GM12878 (cell line): ENCODE results near the gene CMSS1. TPM values are rescaled to one million over a fixed set of nuclear protein-coding genes. Genes with fewer than 3 reads are reported as not detected.

Experiments used
- ATAC-seq: fragments of 200-7000 bp; cut with Tn5 transposase; 3 replicates; pipeline ENCODE4 v1.9.1; 2020; ENCODE audit warnings: mild to moderate bottlenecking, moderate library complexity
- BruUV-seq: library from RNA; stranded (reverse); fragments of 400-500 nt; replicated peaks from 2 replicates; lab custom pipeline; 2021; lab: Mats Ljungman, UMichigan
- CTCF ChIA-PET: fragments of 300-600 bp; sonication (Branson Sonifier 250); formaldehyde crosslinking; extraction: SDS; loops from one replicate; lab custom pipeline; 2021; ENCODE audit warnings: inconsistent platforms; lab: Yijun Ruan, JAX
- POLR2A ChIA-PET: fragments of 350-600 bp; formaldehyde crosslinking; extraction: SDS; loops from one replicate; lab custom pipeline; 2021; ENCODE audit warnings: inconsistent platforms; lab: Charles Lee
- RAD21 ChIA-PET: fragments of 300-600 bp; sonication (Branson Sonifier 250); formaldehyde crosslinking; loops from one replicate; lab custom pipeline; 2023; ENCODE audit warnings: antibody characterized with exemption; ENCODE audit not compliant: unreplicated experiment; lab: Charles Lee
- SMC1A ChIA-PET: fragments of 300-600 bp; sonication (Branson Sonifier 250); formaldehyde crosslinking; loops from one replicate; lab custom pipeline; 2023; ENCODE audit not compliant: unreplicated experiment, uncharacterized antibody; lab: Charles Lee
- DNase-seq: peaks from one replicate; pipeline ENCODE4 v3.0.0-alpha.2; 2011; ENCODE audit warnings: low read depth, low spot score
- FAIRE-seq: peaks from 3 replicates; lab custom pipeline; 2011; peaks lifted over from hg19 to GRCh38; lab: Jason Lieb, UNC
- H2AFZ ChIP-seq: 2 replicates; pipeline ENCODE4 v1.6.0; 2011; ENCODE audit warnings: low read depth, low read length, control low read depth; ENCODE audit not compliant: control insufficient read depth
- H3K27ac ChIP-seq: 2 replicates; pipeline ENCODE4 v1.5.1; 2011; ENCODE audit warnings: control low read depth; ENCODE audit not compliant: control insufficient read depth, insufficient read depth
- H3K27me3 ChIP-seq, 2 experiments: replicated peaks in 1 of 2; 2 replicates each; pipeline versions ENCODE4 v1.6.0 to v1.6.1; 2011; ENCODE audit warnings: low read length in 1 of 2; ENCODE audit not compliant: control insufficient read depth in 2 of 2, insufficient read depth in 2 of 2
- H3K36me3 ChIP-seq, 2 experiments: 2 replicates each; pipeline ENCODE4 v1.5.1; 2011; ENCODE audit warnings: low read length in 1 of 2; ENCODE audit not compliant: control insufficient read depth in 2 of 2, insufficient read depth in 2 of 2
- H3K4me1 ChIP-seq: 2 replicates; pipeline ENCODE4 v1.6.1; 2011; ENCODE audit warnings: mild to moderate bottlenecking, low read length, moderate library complexity, mixed read lengths; ENCODE audit not compliant: control insufficient read depth, insufficient read depth
- H3K4me2 ChIP-seq: 2 replicates; pipeline ENCODE4 v1.6.0; 2011; ENCODE audit warnings: control low read depth; ENCODE audit not compliant: control insufficient read depth, insufficient read depth
- H3K4me3 ChIP-seq: fragments of 200-600 bp; sonication (generic); 2 replicates; pipeline ENCODE4 v1.5.1; 2016
- H3K79me2 ChIP-seq: 2 replicates; pipeline ENCODE4 v1.6.0; 2011; ENCODE audit warnings: low read length; ENCODE audit not compliant: control insufficient read depth, insufficient read depth
- H3K9ac ChIP-seq: 2 replicates; pipeline ENCODE4 v1.8.0; 2011; ENCODE audit warnings: low read length, control low read depth, mixed read lengths; ENCODE audit not compliant: control insufficient read depth, insufficient read depth
- H3K9me3 ChIP-seq: replicated peaks from 3 replicates; pipeline ENCODE4 v1.5.1; 2011; ENCODE audit warnings: mild to moderate bottlenecking, low read length; ENCODE audit not compliant: control insufficient read depth, insufficient read depth
- H4K20me1 ChIP-seq: 2 replicates; pipeline ENCODE4 v1.6.0; 2011; ENCODE audit not compliant: control insufficient read depth, insufficient read depth
- ASH2L ChIP-seq: fragments of 300-600, 200-600 bp; sonication (generic); IDR thresholded peaks from 2 replicates; pipeline ENCODE4 v1.6.1; 2017; ENCODE audit warnings: low read depth, mild to moderate bottlenecking, borderline replicate concordance
- ESRRA ChIP-seq: IDR thresholded peaks from 2 replicates; pipeline ENCODE4 v1.6.1; 2012; ENCODE audit warnings: mild to moderate bottlenecking, low read length, improper control_type of control experiment
- MEF2B ChIP-seq: fragments of 450-650 bp; IDR thresholded peaks from 2 replicates; pipeline ENCODE4 v1.6.1; 2018; ENCODE audit warnings: mild to moderate bottlenecking, moderate library complexity; ENCODE audit not compliant: partially characterized antibody, poor library complexity, severe bottlenecking
- SIN3A ChIP-seq: IDR thresholded peaks from 2 replicates; pipeline ENCODE4 v1.6.1; 2012; ENCODE audit warnings: low read depth, low read length, improper control_type of control experiment
- SMARCA5 ChIP-seq: fragments of 450-650 bp; IDR thresholded peaks from 2 replicates; pipeline ENCODE4 v1.6.1; 2017; ENCODE audit warnings: mild to moderate bottlenecking
- SPI1 ChIP-seq: IDR thresholded peaks from 2 replicates; pipeline ENCODE4 v1.6.1; 2011; ENCODE audit warnings: low read depth, mild to moderate bottlenecking, low read length, moderate library complexity, borderline replicate concordance; ENCODE audit not compliant: insufficient read depth
- ZNF384 ChIP-seq: IDR thresholded peaks from 2 replicates; pipeline ENCODE4 v1.6.1; 2012; ENCODE audit warnings: low read depth, mild to moderate bottlenecking, low read length, improper control_type of control experiment, borderline replicate concordance
- in situ Hi-C: fragments of 300-500 bp; cut with MboI; formaldehyde crosslinking; loops from 9 replicates; pipeline ENCODE4 v1.14.3; 2018; ENCODE audit warnings: mixed read lengths
- intact Hi-C: fragments of 100-400 bp; cut with micrococcal nuclease; formaldehyde crosslinking; loops from one replicate; pipeline ENCODE4 v1.14.2; 2022; ENCODE audit not compliant: unreplicated experiment
- polyA plus RNA-seq, 11 experiments: library from polyadenylated mRNA; depleted of rRNA in 4 of 11; unstranded in 6 of 11; stranded (reverse) in 5 of 11; fragments of >200 nt; fragmentation: Nextera tagmentation in 4 of 11; fragmentation: Illumina TruSeq in 1 of 11; extraction: Ambion mirVana in 4 of 11; extraction: Trizol in 1 of 11; gene quantifications; 1 replicate in 1 of 11; 2 replicates in 10 of 11; pipeline versions ENCODE4 v1.2.1 to v1.2.3, GENCODE V29; 2011 to 2016; ENCODE audit warnings: inconsistent platforms in 2 of 11, missing spikeins in 2 of 11, low read depth in 1 of 11
- total RNA-seq, 4 experiments: library from RNA; depleted of rRNA in 3 of 4; stranded (reverse); fragments of >200 nt in 3 of 4; fragmentation: Illumina TruSeq in 1 of 4; extraction: Trizol in 1 of 4; gene quantifications; 2 replicates each; pipeline versions ENCODE4 v1.2.1 to v1.2.3, GENCODE V29; 2013 to 2021
- TF ChIP-seq, protein P1 (sequence below): fragments of 450-650 bp; IDR thresholded peaks from 2 replicates; pipeline ENCODE4 v1.6.1; 2018; ENCODE audit warnings: borderline replicate concordance, mild to moderate bottlenecking; ENCODE audit not compliant: partially characterized antibody
- TF ChIP-seq, protein P2 (sequence below): IDR thresholded peaks from 2 replicates; pipeline ENCODE4 v1.6.1; 2012; ENCODE audit warnings: improper control_type of control experiment, low read depth, low read length; ENCODE audit not compliant: insufficient replicate concordance
- TF ChIP-seq, protein P3 (sequence below): fragments of 450-650 bp; IDR thresholded peaks from 2 replicates; pipeline ENCODE4 v1.6.1; 2016; ENCODE audit warnings: mild to moderate bottlenecking, moderate library complexity, borderline replicate concordance

Gene CMSS1
- total and polyA plus RNA-seq, 10 of the 15 experiments (the other 5 are each of a cell fraction or from before 2014, with no cell fraction given), result 31.0 to 118 (median 70.1) TPM

DNA sequence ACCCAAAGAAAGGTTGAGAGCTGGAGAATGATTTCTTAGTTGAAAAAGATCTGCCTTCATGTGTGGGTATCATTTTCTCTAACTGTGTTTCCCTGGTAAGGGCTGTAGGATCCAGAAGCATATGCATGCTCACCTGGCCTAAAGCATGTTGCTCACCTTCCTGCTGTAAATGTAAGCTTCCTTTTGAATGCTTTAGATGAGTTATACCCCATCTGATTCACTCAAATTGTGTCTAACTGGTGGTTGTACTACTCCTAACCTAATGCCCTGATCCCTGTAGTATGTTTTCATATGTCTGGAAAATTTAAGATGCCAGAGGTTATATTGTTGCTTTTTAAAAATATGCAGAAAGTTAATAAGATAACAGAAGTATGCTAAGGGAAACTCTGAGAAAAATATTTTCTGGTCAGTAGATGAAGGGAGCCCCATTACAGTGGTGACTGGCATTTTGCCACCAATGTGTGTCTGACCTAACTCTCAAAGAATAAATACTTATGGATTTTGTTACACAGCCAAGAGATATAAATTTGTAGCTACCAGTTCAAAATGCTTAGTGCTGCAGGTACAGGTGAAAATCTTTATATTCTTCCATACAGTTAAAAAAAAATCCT is 289.0 kb downstream of the CMSS1 start:
- H4K20me1 ChIP-seq, result no peaks in the 10 kb centered on the region
- no peak overlapping the region for H3K4me2 ChIP-seq
- RAD21 ChIA-PET, result no interaction called here
- no peak for FAIRE-seq
- no peak for DNase-seq
- peak overlapping the region; percentile 43 for H2AFZ ChIP-seq
- peaks cover 33% of the 10 kb centered on the region for H3K4me1 ChIP-seq
- H3K27me3 ChIP-seq, result no peaks in the 10 kb centered on the region
- H3K27ac ChIP-seq, result peak overlapping the region; percentile 75; the same call in 1 of the 2 replicates
- CTCF ChIA-PET, result interaction anchor here (0.8 to 1.6 kb wide), 3 partner anchors 35 to 148 kb away, joined by 3 to 5 read pairs (median 4); no protein-coding TSS in a partner anchor
- POLR2A ChIA-PET, result interaction anchor here (0.6 kb wide), 1 partner anchor 202 kb away, joined by 4 read pairs; no protein-coding TSS in a partner anchor
- no peaks in the 10 kb centered on the region; the same call in 2 of the 3 replicates for H3K9me3 ChIP-seq
- in situ Hi-C loops, result no loop called here
- intact Hi-C loops, result no loop called here
- H3K36me3 ChIP-seq, result no peaks in the 10 kb centered on the region
- H3K9ac ChIP-seq, result no peak overlapping the region
- ATAC-seq, result no peak
- SMC1A ChIA-PET, result interaction anchor here (0.5 to 4.8 kb wide), 3 partner anchors 17 to 1439 kb away, joined by 3 to 27 read pairs (median 3); no protein-coding TSS in a partner anchor
- H3K79me2 ChIP-seq, result no peaks in the 10 kb centered on the region
- no peak overlapping the region for H3K4me3 ChIP-seq
- BruUV-seq, result no TSS peak
- TF ChIP-seq, protein P1, sequence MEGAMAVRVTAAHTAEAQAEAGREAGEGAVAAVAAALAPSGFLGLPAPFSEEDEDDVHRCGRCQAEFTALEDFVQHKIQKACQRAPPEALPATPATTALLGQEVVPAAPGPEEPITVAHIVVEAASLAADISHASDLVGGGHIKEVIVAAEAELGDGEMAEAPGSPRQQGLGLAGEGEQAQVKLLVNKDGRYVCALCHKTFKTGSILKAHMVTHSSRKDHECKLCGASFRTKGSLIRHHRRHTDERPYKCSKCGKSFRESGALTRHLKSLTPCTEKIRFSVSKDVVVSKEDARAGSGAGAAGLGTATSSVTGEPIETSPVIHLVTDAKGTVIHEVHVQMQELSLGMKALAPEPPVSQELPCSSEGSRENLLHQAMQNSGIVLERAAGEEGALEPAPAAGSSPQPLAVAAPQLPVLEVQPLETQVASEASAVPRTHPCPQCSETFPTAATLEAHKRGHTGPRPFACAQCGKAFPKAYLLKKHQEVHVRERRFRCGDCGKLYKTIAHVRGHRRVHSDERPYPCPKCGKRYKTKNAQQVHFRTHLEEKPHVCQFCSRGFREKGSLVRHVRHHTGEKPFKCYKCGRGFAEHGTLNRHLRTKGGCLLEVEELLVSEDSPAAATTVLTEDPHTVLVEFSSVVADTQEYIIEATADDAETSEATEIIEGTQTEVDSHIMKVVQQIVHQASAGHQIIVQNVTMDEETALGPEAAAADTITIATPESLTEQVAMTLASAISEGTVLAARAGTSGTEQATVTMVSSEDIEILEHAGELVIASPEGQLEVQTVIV, result no peak
- TF ChIP-seq ESRRA (no peak), SIN3A (no peak), ASH2L (no peak), ZNF384 (no peak), SMARCA5 (no peak), MEF2B (no peak), SPI1 (no peak)
- TF ChIP-seq, protein P2, sequence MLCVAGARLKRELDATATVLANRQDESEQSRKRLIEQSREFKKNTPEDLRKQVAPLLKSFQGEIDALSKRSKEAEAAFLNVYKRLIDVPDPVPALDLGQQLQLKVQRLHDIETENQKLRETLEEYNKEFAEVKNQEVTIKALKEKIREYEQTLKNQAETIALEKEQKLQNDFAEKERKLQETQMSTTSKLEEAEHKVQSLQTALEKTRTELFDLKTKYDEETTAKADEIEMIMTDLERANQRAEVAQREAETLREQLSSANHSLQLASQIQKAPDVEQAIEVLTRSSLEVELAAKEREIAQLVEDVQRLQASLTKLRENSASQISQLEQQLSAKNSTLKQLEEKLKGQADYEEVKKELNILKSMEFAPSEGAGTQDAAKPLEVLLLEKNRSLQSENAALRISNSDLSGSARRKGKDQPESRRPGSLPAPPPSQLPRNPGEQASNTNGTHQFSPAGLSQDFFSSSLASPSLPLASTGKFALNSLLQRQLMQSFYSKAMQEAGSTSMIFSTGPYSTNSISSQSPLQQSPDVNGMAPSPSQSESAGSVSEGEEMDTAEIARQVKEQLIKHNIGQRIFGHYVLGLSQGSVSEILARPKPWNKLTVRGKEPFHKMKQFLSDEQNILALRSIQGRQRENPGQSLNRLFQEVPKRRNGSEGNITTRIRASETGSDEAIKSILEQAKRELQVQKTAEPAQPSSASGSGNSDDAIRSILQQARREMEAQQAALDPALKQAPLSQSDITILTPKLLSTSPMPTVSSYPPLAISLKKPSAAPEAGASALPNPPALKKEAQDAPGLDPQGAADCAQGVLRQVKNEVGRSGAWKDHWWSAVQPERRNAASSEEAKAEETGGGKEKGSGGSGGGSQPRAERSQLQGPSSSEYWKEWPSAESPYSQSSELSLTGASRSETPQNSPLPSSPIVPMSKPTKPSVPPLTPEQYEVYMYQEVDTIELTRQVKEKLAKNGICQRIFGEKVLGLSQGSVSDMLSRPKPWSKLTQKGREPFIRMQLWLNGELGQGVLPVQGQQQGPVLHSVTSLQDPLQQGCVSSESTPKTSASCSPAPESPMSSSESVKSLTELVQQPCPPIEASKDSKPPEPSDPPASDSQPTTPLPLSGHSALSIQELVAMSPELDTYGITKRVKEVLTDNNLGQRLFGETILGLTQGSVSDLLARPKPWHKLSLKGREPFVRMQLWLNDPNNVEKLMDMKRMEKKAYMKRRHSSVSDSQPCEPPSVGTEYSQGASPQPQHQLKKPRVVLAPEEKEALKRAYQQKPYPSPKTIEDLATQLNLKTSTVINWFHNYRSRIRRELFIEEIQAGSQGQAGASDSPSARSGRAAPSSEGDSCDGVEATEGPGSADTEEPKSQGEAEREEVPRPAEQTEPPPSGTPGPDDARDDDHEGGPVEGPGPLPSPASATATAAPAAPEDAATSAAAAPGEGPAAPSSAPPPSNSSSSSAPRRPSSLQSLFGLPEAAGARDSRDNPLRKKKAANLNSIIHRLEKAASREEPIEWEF, result no peak
- TF ChIP-seq, protein P3, sequence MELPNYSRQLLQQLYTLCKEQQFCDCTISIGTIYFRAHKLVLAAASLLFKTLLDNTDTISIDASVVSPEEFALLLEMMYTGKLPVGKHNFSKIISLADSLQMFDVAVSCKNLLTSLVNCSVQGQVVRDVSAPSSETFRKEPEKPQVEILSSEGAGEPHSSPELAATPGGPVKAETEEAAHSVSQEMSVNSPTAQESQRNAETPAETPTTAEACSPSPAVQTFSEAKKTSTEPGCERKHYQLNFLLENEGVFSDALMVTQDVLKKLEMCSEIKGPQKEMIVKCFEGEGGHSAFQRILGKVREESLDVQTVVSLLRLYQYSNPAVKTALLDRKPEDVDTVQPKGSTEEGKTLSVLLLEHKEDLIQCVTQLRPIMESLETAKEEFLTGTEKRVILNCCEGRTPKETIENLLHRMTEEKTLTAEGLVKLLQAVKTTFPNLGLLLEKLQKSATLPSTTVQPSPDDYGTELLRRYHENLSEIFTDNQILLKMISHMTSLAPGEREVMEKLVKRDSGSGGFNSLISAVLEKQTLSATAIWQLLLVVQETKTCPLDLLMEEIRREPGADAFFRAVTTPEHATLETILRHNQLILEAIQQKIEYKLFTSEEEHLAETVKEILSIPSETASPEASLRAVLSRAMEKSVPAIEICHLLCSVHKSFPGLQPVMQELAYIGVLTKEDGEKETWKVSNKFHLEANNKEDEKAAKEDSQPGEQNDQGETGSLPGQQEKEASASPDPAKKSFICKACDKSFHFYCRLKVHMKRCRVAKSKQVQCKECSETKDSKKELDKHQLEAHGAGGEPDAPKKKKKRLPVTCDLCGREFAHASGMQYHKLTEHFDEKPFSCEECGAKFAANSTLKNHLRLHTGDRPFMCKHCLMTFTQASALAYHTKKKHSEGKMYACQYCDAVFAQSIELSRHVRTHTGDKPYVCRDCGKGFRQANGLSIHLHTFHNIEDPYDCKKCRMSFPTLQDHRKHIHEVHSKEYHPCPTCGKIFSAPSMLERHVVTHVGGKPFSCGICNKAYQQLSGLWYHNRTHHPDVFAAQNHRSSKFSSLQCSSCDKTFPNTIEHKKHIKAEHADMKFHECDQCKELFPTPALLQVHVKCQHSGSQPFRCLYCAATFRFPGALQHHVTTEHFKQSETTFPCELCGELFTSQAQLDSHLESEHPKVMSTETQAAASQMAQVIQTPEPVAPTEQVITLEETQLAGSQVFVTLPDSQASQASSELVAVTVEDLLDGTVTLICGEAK, result no peak
